HL-60 (cell line): ENCODE data around the gene FANCC.

ENCODE experiments used
- DNase-seq, 2 experiments: peaks; one replicate each; pipeline ENCODE4 v3.0.0-alpha.2; 2010 to 2020; ENCODE audit warnings: low read depth in 1 of 2, low spot score in 1 of 2
- H3K27ac ChIP-seq: fragments of 250-450 bp; sonication (Bioruptor Pico); replicated peaks from 2 replicates; pipeline ENCODE4 v1.5.1; 2020; ENCODE audit warnings: mild to moderate bottlenecking, moderate library complexity
- H3K27me3 ChIP-seq: fragments of 250-450 bp; sonication (Bioruptor Pico); 2 replicates; pipeline ENCODE4 v1.5.1; 2021; ENCODE audit warnings: mild to moderate bottlenecking, moderate library complexity; ENCODE audit not compliant: insufficient read depth, poor library complexity, severe bottlenecking
- H3K4me3 ChIP-seq: replicated peaks from 2 replicates; pipeline ENCODE4 v1.5.1; 2011; ENCODE audit warnings: mild to moderate bottlenecking, control low read depth, low read length; ENCODE audit not compliant: insufficient read depth
- CTCF ChIP-seq: IDR thresholded peaks from one replicate; pipeline ENCODE4 v1.5.1; 2011; ENCODE audit warnings: low read length, control low read depth, inconsistent platforms; ENCODE audit not compliant: insufficient read depth
- GABPA ChIP-seq: IDR thresholded peaks from 2 replicates; pipeline ENCODE4 v1.6.1; 2012; ENCODE audit warnings: low read depth
- POLR2AphosphoS5 ChIP-seq: IDR thresholded peaks from 2 replicates; pipeline ENCODE4 v1.6.1; 2012; ENCODE audit warnings: low read depth
- SPI1 ChIP-seq: IDR thresholded peaks from 2 replicates; pipeline ENCODE4 v1.6.1; 2012; ENCODE audit warnings: low read depth, mild to moderate bottlenecking, borderline replicate concordance
- TF ChIP-seq, protein P1 (sequence below): IDR thresholded peaks from 2 replicates; pipeline ENCODE4 v1.6.1; 2012; ENCODE audit warnings: low read depth; ENCODE audit not compliant: insufficient replicate concordance

FANCC gene

GRCh38 chr9:95140821-95141220 lies 176.7 kb downstream of the FANCC start:
- Histone ChIP-seq H3K27me3 (no peaks in the 10 kb centered on the region), H3K4me3 (no peak overlapping the region), H3K27ac (no peak overlapping the region)
- DNase-seq, result no peak
- TF ChIP-seq GABPA, result no peak
- no peak for TF ChIP-seq POLR2AphosphoS5
- TF ChIP-seq, protein P1, sequence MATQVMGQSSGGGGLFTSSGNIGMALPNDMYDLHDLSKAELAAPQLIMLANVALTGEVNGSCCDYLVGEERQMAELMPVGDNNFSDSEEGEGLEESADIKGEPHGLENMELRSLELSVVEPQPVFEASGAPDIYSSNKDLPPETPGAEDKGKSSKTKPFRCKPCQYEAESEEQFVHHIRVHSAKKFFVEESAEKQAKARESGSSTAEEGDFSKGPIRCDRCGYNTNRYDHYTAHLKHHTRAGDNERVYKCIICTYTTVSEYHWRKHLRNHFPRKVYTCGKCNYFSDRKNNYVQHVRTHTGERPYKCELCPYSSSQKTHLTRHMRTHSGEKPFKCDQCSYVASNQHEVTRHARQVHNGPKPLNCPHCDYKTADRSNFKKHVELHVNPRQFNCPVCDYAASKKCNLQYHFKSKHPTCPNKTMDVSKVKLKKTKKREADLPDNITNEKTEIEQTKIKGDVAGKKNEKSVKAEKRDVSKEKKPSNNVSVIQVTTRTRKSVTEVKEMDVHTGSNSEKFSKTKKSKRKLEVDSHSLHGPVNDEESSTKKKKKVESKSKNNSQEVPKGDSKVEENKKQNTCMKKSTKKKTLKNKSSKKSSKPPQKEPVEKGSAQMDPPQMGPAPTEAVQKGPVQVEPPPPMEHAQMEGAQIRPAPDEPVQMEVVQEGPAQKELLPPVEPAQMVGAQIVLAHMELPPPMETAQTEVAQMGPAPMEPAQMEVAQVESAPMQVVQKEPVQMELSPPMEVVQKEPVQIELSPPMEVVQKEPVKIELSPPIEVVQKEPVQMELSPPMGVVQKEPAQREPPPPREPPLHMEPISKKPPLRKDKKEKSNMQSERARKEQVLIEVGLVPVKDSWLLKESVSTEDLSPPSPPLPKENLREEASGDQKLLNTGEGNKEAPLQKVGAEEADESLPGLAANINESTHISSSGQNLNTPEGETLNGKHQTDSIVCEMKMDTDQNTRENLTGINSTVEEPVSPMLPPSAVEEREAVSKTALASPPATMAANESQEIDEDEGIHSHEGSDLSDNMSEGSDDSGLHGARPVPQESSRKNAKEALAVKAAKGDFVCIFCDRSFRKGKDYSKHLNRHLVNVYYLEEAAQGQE, result no peak
- TF ChIP-seq CTCF, result no peak
- no peak for TF ChIP-seq SPI1

GRCh38 chr9:95139126-95139525 lies 178.4 kb downstream of the FANCC start:
- H3K27ac ChIP-seq, result no peak overlapping the region
- TF ChIP-seq, protein P1, result no peak
- no peak overlapping the region for H3K4me3 ChIP-seq
- H3K27me3 ChIP-seq, result no peaks in the 10 kb centered on the region
- DNase-seq, result no peak

DNA sequence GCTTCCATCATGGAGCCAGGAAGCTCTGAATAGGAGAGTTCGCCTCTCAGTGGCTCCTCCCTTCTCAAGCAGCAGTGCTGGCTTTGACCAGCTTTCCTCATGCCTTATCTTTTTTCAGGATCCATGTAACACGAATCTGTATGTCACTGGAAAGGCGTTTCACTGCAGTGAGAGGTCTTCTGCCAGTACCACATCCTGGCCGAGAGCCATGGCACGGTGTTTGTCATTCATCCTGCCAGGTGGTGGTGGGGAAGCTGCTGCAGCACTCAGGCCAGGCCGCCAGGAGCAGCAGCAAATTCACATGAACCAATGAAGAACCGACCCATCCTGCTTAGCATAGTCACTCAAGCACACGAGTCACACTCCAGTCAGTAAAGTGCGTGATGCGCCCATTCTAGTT lies 179.0 kb downstream of the FANCC start:
- TF ChIP-seq CTCF, result no peak
- TF ChIP-seq GABPA, result no peak
- no peak for TF ChIP-seq SPI1
- TF ChIP-seq POLR2AphosphoS5, result no peak
- TF ChIP-seq, protein P1, result no peak
- no peak overlapping the region for H3K27ac ChIP-seq
- no peak overlapping the region for H3K4me3 ChIP-seq
- no peaks in the 10 kb centered on the region for H3K27me3 ChIP-seq
- DNase-seq, result no peak

- no peak overlapping the region for H3K27ac ChIP-seq
- no peak for DNase-seq
Measured at GRCh38 chr9:95137587-95138145, 179.8 kb downstream of the FANCC start.

More at GRCh38 chr9:95137587-95138145, 179.8 kb downstream of the FANCC start:
- TF ChIP-seq GABPA (no peak), CTCF (no peak), SPI1 (no peak), POLR2AphosphoS5 (no peak)
- TF ChIP-seq, protein P1, result no peak
- Histone ChIP-seq H3K4me3 (no peak overlapping the region), H3K27me3 (no peaks in the 10 kb centered on the region)
